ENCODE measurements around the gene FRMD4B. TPM values are rescaled to one million over a fixed set of nuclear protein-coding genes. Genes with fewer than 3 reads are reported as not detected.

The FRMD4B gene
- total and polyA plus RNA-seq, 2 donors from 2014 or later: 11.8 to 50.5 TPM

GRCh38 chr3:69214241-69214640, 171.6 kb downstream of the FRMD4B start:
- Histone ChIP-seq H3K9ac (ENCODE audit: low read length in 3 of 3) (no peak overlapping the region), H3K4me1 (ENCODE audit: control insufficient read depth in 2 of 3, insufficient read depth in 2 of 3, low read depth in 1 of 3, low read length in 3 of 3) (no peaks in the 10 kb centered on the region), H3K4me3 (ENCODE audit: low read length in 3 of 3) (no peak overlapping the region), H3K27ac (ENCODE audit: low read depth in 2 of 2, low read length in 2 of 2) (no peak overlapping the region), H3K9me3 (ENCODE audit: control insufficient read depth in 2 of 3, insufficient read depth in 1 of 3, low read length in 3 of 3) (no peaks in the 10 kb centered on the region), H3K36me3 (ENCODE audit: control insufficient read depth in 2 of 3, insufficient read depth in 3 of 3, low read length in 3 of 3) (peaks cover 0 to 26% (median 10%) of the 10 kb centered on the region in 3 donors), H3K27me3 (ENCODE audit: control insufficient read depth, insufficient read depth, low read length) (no peaks in the 10 kb centered on the region)
- TF ChIP-seq, protein P1, sequence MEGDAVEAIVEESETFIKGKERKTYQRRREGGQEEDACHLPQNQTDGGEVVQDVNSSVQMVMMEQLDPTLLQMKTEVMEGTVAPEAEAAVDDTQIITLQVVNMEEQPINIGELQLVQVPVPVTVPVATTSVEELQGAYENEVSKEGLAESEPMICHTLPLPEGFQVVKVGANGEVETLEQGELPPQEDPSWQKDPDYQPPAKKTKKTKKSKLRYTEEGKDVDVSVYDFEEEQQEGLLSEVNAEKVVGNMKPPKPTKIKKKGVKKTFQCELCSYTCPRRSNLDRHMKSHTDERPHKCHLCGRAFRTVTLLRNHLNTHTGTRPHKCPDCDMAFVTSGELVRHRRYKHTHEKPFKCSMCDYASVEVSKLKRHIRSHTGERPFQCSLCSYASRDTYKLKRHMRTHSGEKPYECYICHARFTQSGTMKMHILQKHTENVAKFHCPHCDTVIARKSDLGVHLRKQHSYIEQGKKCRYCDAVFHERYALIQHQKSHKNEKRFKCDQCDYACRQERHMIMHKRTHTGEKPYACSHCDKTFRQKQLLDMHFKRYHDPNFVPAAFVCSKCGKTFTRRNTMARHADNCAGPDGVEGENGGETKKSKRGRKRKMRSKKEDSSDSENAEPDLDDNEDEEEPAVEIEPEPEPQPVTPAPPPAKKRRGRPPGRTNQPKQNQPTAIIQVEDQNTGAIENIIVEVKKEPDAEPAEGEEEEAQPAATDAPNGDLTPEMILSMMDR (IDR thresholded peaks at IDR 0.05; ENCODE audit: borderline replicate concordance, extremely low read depth, insufficient read depth): no peak
- FAIRE-seq (no peak), DNase-seq (no peak)
- intact Hi-C loops (cut with DNase I): no loop called here

- Histone ChIP-seq H3K4me3 (ENCODE audit: low read length in 3 of 3) (no peak overlapping the region), H3K9me3 (ENCODE audit: control insufficient read depth in 2 of 3, insufficient read depth in 1 of 3, low read length in 3 of 3) (no peaks in the 10 kb centered on the region), H3K36me3 (ENCODE audit: control insufficient read depth in 2 of 3, insufficient read depth in 3 of 3, low read length in 3 of 3) (peaks cover 0 to 25% (median 8%) of the 10 kb centered on the region in 3 donors), H3K27me3 (ENCODE audit: control insufficient read depth, insufficient read depth, low read length) (no peaks in the 10 kb centered on the region), H3K9ac (ENCODE audit: low read length in 3 of 3) (no peak overlapping the region), H3K27ac (ENCODE audit: low read depth in 2 of 2, low read length in 2 of 2) (no peak overlapping the region), H3K4me1 (ENCODE audit: control insufficient read depth in 2 of 3, insufficient read depth in 2 of 3, low read depth in 1 of 3, low read length in 3 of 3) (no peaks in the 10 kb centered on the region)
- DNase-seq (peak in 1 of 5 donors; percentile 23), FAIRE-seq (no peak)
- TF ChIP-seq, protein P1 (IDR thresholded peaks at IDR 0.05; ENCODE audit: borderline replicate concordance, extremely low read depth, insufficient read depth): no peak
- intact Hi-C loops (cut with DNase I): no loop called here
These were observed 173.3 kb downstream of the FRMD4B start for GRCh38 chr3:69212411-69213160.

DNA sequence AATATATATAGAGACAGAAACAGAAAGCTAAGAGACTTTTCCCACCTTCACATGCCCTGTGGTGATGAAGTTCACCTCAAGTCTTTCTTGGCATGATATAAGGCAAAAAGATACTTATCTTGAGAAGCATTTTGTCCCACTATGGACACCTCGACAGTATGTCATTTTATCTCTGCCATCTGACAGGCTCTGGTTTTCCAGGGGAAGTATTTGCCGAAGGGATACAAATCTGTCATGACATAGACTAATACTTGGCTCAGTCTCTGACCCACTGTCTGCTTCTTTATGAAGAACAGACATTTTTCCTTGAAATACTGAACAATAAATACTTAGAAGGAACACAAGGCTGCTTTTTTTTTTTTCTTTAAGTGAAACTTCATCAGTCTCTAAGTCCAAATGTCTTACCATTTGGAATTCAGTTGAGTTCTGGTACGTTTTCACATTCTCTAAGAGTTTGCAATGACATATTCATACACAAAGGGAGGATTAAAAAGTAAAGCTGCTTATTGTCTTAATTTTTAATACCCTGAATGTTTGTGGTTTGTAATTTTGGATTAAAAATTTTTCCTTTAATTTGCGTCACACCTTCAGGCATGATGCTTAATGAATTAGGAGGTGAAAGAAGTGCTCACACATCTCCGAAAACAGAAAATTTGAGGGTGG, 175.7 kb downstream of the FRMD4B start:
- H3K9me3 ChIP-seq (ENCODE audit: control insufficient read depth in 2 of 3, insufficient read depth in 1 of 3, low read length in 3 of 3): no peaks in the 10 kb centered on the region
- no peak for FAIRE-seq
- H3K27me3 ChIP-seq (ENCODE audit: control insufficient read depth, insufficient read depth, low read length): no peaks in the 10 kb centered on the region
- no peak for DNase-seq
- TF ChIP-seq, protein P1 (IDR thresholded peaks at IDR 0.05; ENCODE audit: borderline replicate concordance, extremely low read depth, insufficient read depth): no peak
- H3K4me3 ChIP-seq (ENCODE audit: low read length in 3 of 3): no peak overlapping the region
- H3K4me1 ChIP-seq (ENCODE audit: control insufficient read depth in 2 of 3, insufficient read depth in 2 of 3, low read depth in 1 of 3, low read length in 3 of 3): no peaks in the 10 kb centered on the region
- H3K27ac ChIP-seq (ENCODE audit: low read depth in 2 of 2, low read length in 2 of 2): no peak overlapping the region
- no peak overlapping the region for H3K9ac ChIP-seq (ENCODE audit: low read length in 3 of 3)
- intact Hi-C loops (cut with DNase I): no loop called here
- H3K36me3 ChIP-seq (ENCODE audit: control insufficient read depth in 2 of 3, insufficient read depth in 3 of 3, low read length in 3 of 3): peaks cover 0 to 20% (median 8%) of the 10 kb centered on the region in 3 donors
